GM23338 (cell line): ENCODE results near the gene RPL7A. TPM values are rescaled to one million over a fixed set of nuclear protein-coding genes. Genes with fewer than 3 reads are reported as not detected.

Source experiments
- ATAC-seq: fragments of 200-7000 bp; cut with Tn5 transposase; 3 replicates; pipeline ENCODE4 v1.9.1; 2020
- DNase-seq: peaks from one replicate; pipeline ENCODE4 v3.0.0-alpha.2; 2015; ENCODE audit warnings: low spot score
- H2AFZ ChIP-seq: fragments of 200-600 bp; sonication (generic); 2 replicates; pipeline ENCODE4 v1.8.0; 2016; ENCODE audit warnings: antibody characterized with exemption, mild to moderate bottlenecking, moderate library complexity
- H3F3A ChIP-seq: fragments of 200-600 bp; sonication (generic); replicated peaks from 2 replicates; pipeline ENCODE4 v1.8.0; 2017; ENCODE audit warnings: antibody characterized with exemption, mixed run types, low read depth
- H3K27ac ChIP-seq: fragments of 200-600 bp; sonication (generic); 2 replicates; pipeline ENCODE4 v1.6.1; 2016; ENCODE audit warnings: low read depth
- H3K27me3 ChIP-seq: fragments of 200-600 bp; sonication (generic); 2 replicates; pipeline ENCODE4 v1.8.0; 2016; ENCODE audit warnings: mild to moderate bottlenecking, mixed run types, moderate library complexity; ENCODE audit not compliant: insufficient read depth
- H3K36me3 ChIP-seq: fragments of 200-600 bp; sonication (generic); 2 replicates; pipeline ENCODE4 v1.8.0; 2016; ENCODE audit warnings: mild to moderate bottlenecking; ENCODE audit not compliant: insufficient read depth
- H3K4me1 ChIP-seq: fragments of 200-600 bp; sonication (generic); 2 replicates; pipeline ENCODE4 v1.8.0; 2016; ENCODE audit warnings: mild to moderate bottlenecking, moderate library complexity; ENCODE audit not compliant: insufficient read depth
- H3K4me2 ChIP-seq: fragments of 200-600 bp; sonication (generic); 2 replicates; pipeline ENCODE4 v1.7.1; 2017; ENCODE audit warnings: mixed run types
- H3K4me3 ChIP-seq: fragments of 200-600 bp; sonication (generic); 2 replicates; pipeline ENCODE4 v1.6.1; 2016; ENCODE audit warnings: mixed run types
- H3K79me2 ChIP-seq: fragments of 200-600 bp; sonication (generic); replicated peaks from 2 replicates; pipeline ENCODE4 v1.8.0; 2017; ENCODE audit warnings: mild to moderate bottlenecking; ENCODE audit not compliant: insufficient read depth
- H3K9me2 ChIP-seq: fragments of 200-600 bp; sonication (generic); 2 replicates; pipeline ENCODE4 v1.8.0; 2017; ENCODE audit not compliant: insufficient read depth
- H4K20me1 ChIP-seq: fragments of 200-600 bp; sonication (generic); replicated peaks from 2 replicates; pipeline ENCODE4 v1.8.0; 2017; ENCODE audit warnings: mild to moderate bottlenecking; ENCODE audit not compliant: insufficient read depth
- H3K27ac Mint-ChIP-seq: 2 replicates; pipeline ENCODE4 v1.8.0; 2020; ENCODE audit warnings: inconsistent platforms, mild to moderate bottlenecking, moderate library complexity, mixed read lengths
- H3K27me3 Mint-ChIP-seq: 3 replicates; pipeline ENCODE4 v1.8.0; 2022; ENCODE audit warnings: low read depth, mild to moderate bottlenecking, moderate library complexity, mixed read lengths, inconsistent platforms; ENCODE audit not compliant: insufficient read depth, poor library complexity
- H3K36me3 Mint-ChIP-seq: 3 replicates; pipeline ENCODE4 v1.8.0; 2021; ENCODE audit warnings: low read depth, mild to moderate bottlenecking, inconsistent platforms, moderate library complexity, mixed read lengths
- H3K4me1 Mint-ChIP-seq: 3 replicates; pipeline ENCODE4 v1.8.0; 2020; ENCODE audit warnings: mild to moderate bottlenecking, inconsistent platforms, mixed read lengths
- H3K4me3 Mint-ChIP-seq: 3 replicates; pipeline ENCODE4 v1.8.0; 2021; ENCODE audit warnings: moderate library complexity, mild to moderate bottlenecking, inconsistent platforms, mixed read lengths
- H3K9me3 Mint-ChIP-seq: 3 replicates; pipeline ENCODE4 v1.8.0; 2020; ENCODE audit warnings: moderate library complexity, mild to moderate bottlenecking, inconsistent platforms, mixed read lengths
- CREB1 ChIP-seq: fragments of 250-450 bp; sonication (Bioruptor Pico); IDR thresholded peaks from 2 replicates; pipeline ENCODE4 v1.5.0; 2020; ENCODE audit warnings: low read depth, mild to moderate bottlenecking, moderate library complexity
- ETS1 ChIP-seq: IDR thresholded peaks from 2 replicates; pipeline ENCODE4 v1.6.1; 2016; ENCODE audit warnings: antibody characterized with exemption
- EZH2 ChIP-seq: fragments of 200-600 bp; sonication (generic); IDR thresholded peaks from one replicate; pipeline ENCODE4 v1.8.0; 2017; ENCODE audit warnings: antibody characterized with exemption, mild to moderate bottlenecking, low read depth; ENCODE audit not compliant: unreplicated experiment
- EZH2phosphoT487 ChIP-seq: fragments of 200-600 bp; sonication (generic); IDR thresholded peaks from one replicate; pipeline ENCODE4 v1.8.1; 2018; ENCODE audit warnings: antibody characterized with exemption; ENCODE audit not compliant: unreplicated experiment
- JUNB ChIP-seq: IDR thresholded peaks from one replicate; pipeline ENCODE4 v1.6.1; 2016; ENCODE audit warnings: antibody characterized with exemption; ENCODE audit not compliant: unreplicated experiment
- NANOG ChIP-seq: IDR thresholded peaks from 2 replicates; pipeline ENCODE4 v1.6.1; 2016; ENCODE audit warnings: antibody characterized with exemption, borderline replicate concordance
- REST ChIP-seq: IDR thresholded peaks from one replicate; pipeline ENCODE4 v1.6.1; 2018; ENCODE audit warnings: antibody characterized with exemption; ENCODE audit not compliant: unreplicated experiment
- STAT1 ChIP-seq: IDR thresholded peaks from one replicate; pipeline ENCODE4 v1.6.1; 2016; ENCODE audit warnings: antibody characterized with exemption; ENCODE audit not compliant: unreplicated experiment
- ZNF114 ChIP-seq: fragments of 250-450 bp; sonication (Bioruptor Pico); IDR thresholded peaks from 2 replicates; pipeline ENCODE4 v1.5.0; 2020; ENCODE audit warnings: mild to moderate bottlenecking, moderate library complexity
- ZNF331 ChIP-seq: fragments of 250-450 bp; sonication (Bioruptor Pico); IDR thresholded peaks from 2 replicates; pipeline ENCODE4 v1.5.0; 2020; ENCODE audit warnings: low read depth, mild to moderate bottlenecking, moderate library complexity
- polyA plus RNA-seq: library from polyadenylated mRNA; unstranded; fragments of >200 nt; fragmentation: Nextera tagmentation; extraction: Ambion mirVana; gene quantifications from 2 replicates; pipeline ENCODE4 v1.2.1, GENCODE V29; 2016
- total RNA-seq: library from RNA; depleted of rRNA; stranded (reverse); fragments of >200 nt; shearing (Covaris generic); gene quantifications from 2 replicates; pipeline ENCODE4 v1.2.3, GENCODE V29; 2014
- TF ChIP-seq, protein P1 (sequence below), 2 experiments: fragments of 200-600 bp in 1 of 2; sonication (generic) in 1 of 2; conservative IDR thresholded peaks; 2 replicates each; pipeline versions ENCODE4 v1.5.1 to v1.6.1; 2016 to 2017; ENCODE audit warnings: antibody characterized with exemption in 2 of 2, low read depth in 2 of 2, mild to moderate bottlenecking in 2 of 2, moderate library complexity in 1 of 2

The RPL7A gene
- total and polyA plus RNA-seq, 2 experiments from 2014 or later: 1,644 to 2,020 TPM

GRCh38 chr9:133340256-133340655 lies 7.8 kb upstream of the RPL7A start (continued):
- TF ChIP-seq, protein P1, sequence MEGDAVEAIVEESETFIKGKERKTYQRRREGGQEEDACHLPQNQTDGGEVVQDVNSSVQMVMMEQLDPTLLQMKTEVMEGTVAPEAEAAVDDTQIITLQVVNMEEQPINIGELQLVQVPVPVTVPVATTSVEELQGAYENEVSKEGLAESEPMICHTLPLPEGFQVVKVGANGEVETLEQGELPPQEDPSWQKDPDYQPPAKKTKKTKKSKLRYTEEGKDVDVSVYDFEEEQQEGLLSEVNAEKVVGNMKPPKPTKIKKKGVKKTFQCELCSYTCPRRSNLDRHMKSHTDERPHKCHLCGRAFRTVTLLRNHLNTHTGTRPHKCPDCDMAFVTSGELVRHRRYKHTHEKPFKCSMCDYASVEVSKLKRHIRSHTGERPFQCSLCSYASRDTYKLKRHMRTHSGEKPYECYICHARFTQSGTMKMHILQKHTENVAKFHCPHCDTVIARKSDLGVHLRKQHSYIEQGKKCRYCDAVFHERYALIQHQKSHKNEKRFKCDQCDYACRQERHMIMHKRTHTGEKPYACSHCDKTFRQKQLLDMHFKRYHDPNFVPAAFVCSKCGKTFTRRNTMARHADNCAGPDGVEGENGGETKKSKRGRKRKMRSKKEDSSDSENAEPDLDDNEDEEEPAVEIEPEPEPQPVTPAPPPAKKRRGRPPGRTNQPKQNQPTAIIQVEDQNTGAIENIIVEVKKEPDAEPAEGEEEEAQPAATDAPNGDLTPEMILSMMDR (conservative IDR thresholded peaks at IDR 0.05; ENCODE audit: low read depth in 2 of 2): no peak
- no peak for TF ChIP-seq CREB1 (CRISPR knock-in tag)
- TF ChIP-seq EZH2phosphoT487: no peak

DNA sequence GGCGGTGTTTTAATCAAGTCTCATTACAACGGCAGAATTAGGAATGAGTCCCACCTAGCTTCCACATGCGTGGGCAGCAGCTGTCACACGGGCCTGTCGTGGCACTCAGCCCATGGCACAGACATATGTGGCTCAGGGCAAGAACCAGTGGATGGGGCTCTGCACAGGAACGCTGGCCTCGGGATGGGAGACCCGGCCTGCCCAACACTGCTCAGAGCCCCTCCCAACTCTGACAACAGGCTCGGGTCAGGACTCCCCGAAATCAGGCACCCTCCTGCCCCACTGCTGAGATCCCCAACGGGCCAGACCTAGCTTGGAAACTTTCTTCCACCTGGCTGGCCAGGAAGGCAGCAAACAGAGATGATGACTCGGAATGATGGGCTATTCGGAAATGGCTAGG lies 7.1 kb upstream of the RPL7A start:
- H3K4me2 ChIP-seq: no peak overlapping the region
- peaks cover 21% of the 10 kb centered on the region for H3K36me3 ChIP-seq
- DNase-seq (no peak), ATAC-seq (no peak)
- H3K4me1 Mint-ChIP-seq: peaks cover 4% of the 10 kb centered on the region
- H3F3A ChIP-seq: peaks cover 33% of the 10 kb centered on the region; the same call in 1 of the 2 replicates
- H3K4me3 Mint-ChIP-seq: no peak overlapping the region
- no peaks in the 10 kb centered on the region; the same call in 1 of the 2 replicates for H3K4me1 ChIP-seq
- peaks cover 71% of the 10 kb centered on the region for H3K36me3 Mint-ChIP-seq
- H3K4me3 ChIP-seq: no peak overlapping the region
- no peak overlapping the region for H3K27ac ChIP-seq
- H4K20me1 ChIP-seq: peaks cover 16% of the 10 kb centered on the region
- no peak overlapping the region for H2AFZ ChIP-seq
- no peaks in the 10 kb centered on the region for H3K9me2 ChIP-seq
- H3K27me3 Mint-ChIP-seq: peaks cover 10% of the 10 kb centered on the region
- no peaks in the 10 kb centered on the region for H3K27me3 ChIP-seq
- peaks cover 1% of the 10 kb centered on the region; the same call in 1 of the 3 replicates for H3K9me3 Mint-ChIP-seq
- H3K27ac Mint-ChIP-seq: no peak overlapping the region
- H3K79me2 ChIP-seq: peaks cover 8% of the 10 kb centered on the region
- TF ChIP-seq JUNB (no peak), ZNF331 (CRISPR knock-in tag) (no peak), NANOG (no peak), REST (no peak), CREB1 (CRISPR knock-in tag) (no peak), EZH2phosphoT487 (no peak), STAT1 (no peak), ETS1 (no peak), ZNF114 (CRISPR knock-in tag) (no peak), EZH2 (no peak)
- TF ChIP-seq, protein P1 (conservative IDR thresholded peaks at IDR 0.05; ENCODE audit: low read depth in 2 of 2): no peak
